ENCODE results near the gene PPP2R1A.

The PPP2R1A gene

DNA sequence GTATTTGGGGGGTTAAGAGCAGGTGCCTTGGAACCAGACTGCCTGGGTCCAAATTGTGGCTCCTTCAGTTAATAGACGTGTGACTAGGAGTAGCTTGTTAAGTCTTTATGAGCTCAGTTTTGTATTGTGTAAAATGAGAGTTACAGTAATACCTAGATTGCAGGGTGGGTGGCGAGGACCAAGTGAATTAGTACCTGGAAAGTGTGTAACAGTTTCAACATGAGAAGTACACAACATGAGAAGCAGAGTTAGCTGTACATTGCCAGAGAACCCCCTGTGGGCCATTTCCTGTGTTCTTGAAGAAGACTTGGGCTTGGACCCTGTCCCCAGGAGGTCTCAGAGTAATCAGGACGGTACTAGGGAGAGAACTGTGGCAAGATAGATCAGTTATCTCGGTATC lies 36.8 kb downstream of the PPP2R1A start:
- no peak overlapping the region for H3K27ac ChIP-seq (ENCODE audit: low read depth, low read length)

DNA sequence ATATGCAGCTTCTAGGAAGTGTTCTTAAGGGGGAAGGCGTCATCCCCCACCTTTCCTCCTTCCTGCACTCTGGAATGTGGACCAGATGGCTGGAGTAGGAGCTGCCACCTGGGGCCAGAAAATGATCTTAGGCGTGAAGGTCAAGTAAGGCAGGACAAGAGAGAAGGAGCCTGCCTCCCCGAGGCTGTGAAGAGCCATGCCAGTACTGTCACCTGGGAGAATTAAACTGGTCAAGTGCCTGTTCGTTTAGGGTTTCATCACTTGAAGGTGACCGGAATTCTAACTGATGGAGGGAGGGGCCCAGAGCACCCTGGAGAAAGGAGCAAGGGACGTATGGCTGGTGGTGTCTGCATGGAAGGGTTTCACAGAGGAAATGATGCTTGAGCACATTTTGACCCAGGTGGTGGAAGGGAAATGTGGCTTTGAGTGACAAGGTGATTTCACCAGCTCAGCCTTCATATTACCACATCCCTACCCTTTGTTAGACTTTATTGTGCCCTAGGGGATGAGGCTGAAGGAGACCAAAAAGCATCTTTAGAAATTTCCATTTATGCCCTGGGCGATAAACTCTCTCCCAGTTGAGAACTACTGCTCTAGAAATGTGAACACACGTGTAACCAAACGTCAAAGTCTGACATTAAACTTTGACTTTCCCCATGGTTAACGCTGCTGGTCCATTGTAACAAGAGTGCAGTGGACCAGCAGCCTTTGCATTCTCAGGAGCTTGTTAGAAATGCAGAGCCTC lies 37.5 kb downstream of the PPP2R1A start:
- H3K36me3 ChIP-seq (ENCODE audit: control insufficient read depth, insufficient read depth, low read length) = peaks cover 64% of the 10 kb centered on the region
- H3K9me3 ChIP-seq (ENCODE audit: control insufficient read depth, insufficient read depth, low read length) = no peaks in the 10 kb centered on the region
- H3K27ac ChIP-seq (ENCODE audit: low read depth, low read length) = no peak overlapping the region

More for the DNA sequence above, 36.8 kb downstream of the PPP2R1A start:
- H3K4me3 ChIP-seq (ENCODE audit: low read depth, low read length) = no peak overlapping the region
- no peaks in the 10 kb centered on the region for H3K27me3 ChIP-seq (ENCODE audit: control insufficient read depth, insufficient read depth, low read length)
- H3K9ac ChIP-seq (ENCODE audit: low read depth, low read length) = no peak overlapping the region
- H3K9me3 ChIP-seq (ENCODE audit: control insufficient read depth, insufficient read depth, low read length) = no peaks in the 10 kb centered on the region
- H3K36me3 ChIP-seq (ENCODE audit: control insufficient read depth, insufficient read depth, low read length) = peaks cover 71% of the 10 kb centered on the region
- H3K4me1 ChIP-seq (ENCODE audit: control insufficient read depth, insufficient read depth, low read length) = no peaks in the 10 kb centered on the region

DNA sequence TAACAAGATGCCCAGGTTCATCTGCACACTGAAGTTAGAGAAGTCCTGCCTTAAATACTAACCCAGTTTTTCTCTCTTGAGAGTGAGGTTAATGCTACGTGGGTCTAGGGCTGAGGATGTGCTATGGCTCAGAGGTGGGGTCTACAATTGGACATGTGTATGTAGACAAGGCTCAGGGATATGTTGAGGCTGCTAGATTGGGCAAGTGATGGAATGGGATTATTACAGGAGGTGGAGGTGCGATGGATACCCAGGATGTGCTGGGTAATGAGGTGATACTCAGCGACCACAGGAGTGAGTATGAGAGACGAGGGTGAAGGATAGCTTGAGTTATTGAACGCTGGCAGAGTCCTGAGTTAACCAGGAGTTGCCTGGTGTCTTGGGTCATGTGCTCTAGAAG lies 38.1 kb downstream of the PPP2R1A start:
- Histone ChIP-seq H3K4me1 (ENCODE audit: control insufficient read depth, insufficient read depth, low read length) (no peaks in the 10 kb centered on the region), H3K9ac (ENCODE audit: low read depth, low read length) (no peak overlapping the region), H3K27me3 (ENCODE audit: control insufficient read depth, insufficient read depth, low read length) (no peaks in the 10 kb centered on the region), H3K9me3 (ENCODE audit: control insufficient read depth, insufficient read depth, low read length) (no peaks in the 10 kb centered on the region), H3K27ac (ENCODE audit: low read depth, low read length) (no peak overlapping the region), H3K36me3 (ENCODE audit: control insufficient read depth, insufficient read depth, low read length) (peaks cover 58% of the 10 kb centered on the region), H3K4me3 (ENCODE audit: low read depth, low read length) (no peak overlapping the region)

More for the DNA sequence above, 37.5 kb downstream of the PPP2R1A start:
- H3K27me3 ChIP-seq (ENCODE audit: control insufficient read depth, insufficient read depth, low read length) = no peaks in the 10 kb centered on the region
- H3K4me3 ChIP-seq (ENCODE audit: low read depth, low read length) = no peak overlapping the region
- no peak overlapping the region for H3K9ac ChIP-seq (ENCODE audit: low read depth, low read length)
- H3K4me1 ChIP-seq (ENCODE audit: control insufficient read depth, insufficient read depth, low read length) = no peaks in the 10 kb centered on the region

DNA sequence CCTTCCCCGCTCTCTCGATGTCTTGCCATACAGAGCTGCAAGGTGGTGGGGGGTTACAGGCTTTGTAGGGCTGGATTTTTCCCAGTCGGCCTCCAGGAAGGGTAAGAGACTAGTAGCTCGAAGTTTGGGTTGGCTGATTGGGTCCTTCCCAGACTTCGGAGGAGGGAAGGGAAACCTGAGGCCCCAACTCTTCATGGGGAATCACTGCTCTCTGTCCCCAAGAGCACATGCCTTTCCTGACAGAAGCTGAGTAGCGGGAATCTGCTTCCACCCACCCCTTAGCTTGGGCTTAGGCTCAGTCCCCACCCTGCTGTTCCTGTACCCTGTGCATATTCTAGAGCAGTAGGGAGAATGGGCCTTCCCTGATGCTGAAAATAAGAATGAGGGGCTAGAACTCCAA lies 39.7 kb downstream of the PPP2R1A start:
- no peaks in the 10 kb centered on the region for H3K27me3 ChIP-seq (ENCODE audit: control insufficient read depth, insufficient read depth, low read length)
- H3K36me3 ChIP-seq (ENCODE audit: control insufficient read depth, insufficient read depth, low read length) = peaks cover 43% of the 10 kb centered on the region
- no peak overlapping the region for H3K4me3 ChIP-seq (ENCODE audit: low read depth, low read length)
- H3K9me3 ChIP-seq (ENCODE audit: control insufficient read depth, insufficient read depth, low read length) = no peaks in the 10 kb centered on the region
- H3K27ac ChIP-seq (ENCODE audit: low read depth, low read length) = no peak overlapping the region
- no peak overlapping the region for H3K9ac ChIP-seq (ENCODE audit: low read depth, low read length)
- no peaks in the 10 kb centered on the region for H3K4me1 ChIP-seq (ENCODE audit: control insufficient read depth, insufficient read depth, low read length)

DNA sequence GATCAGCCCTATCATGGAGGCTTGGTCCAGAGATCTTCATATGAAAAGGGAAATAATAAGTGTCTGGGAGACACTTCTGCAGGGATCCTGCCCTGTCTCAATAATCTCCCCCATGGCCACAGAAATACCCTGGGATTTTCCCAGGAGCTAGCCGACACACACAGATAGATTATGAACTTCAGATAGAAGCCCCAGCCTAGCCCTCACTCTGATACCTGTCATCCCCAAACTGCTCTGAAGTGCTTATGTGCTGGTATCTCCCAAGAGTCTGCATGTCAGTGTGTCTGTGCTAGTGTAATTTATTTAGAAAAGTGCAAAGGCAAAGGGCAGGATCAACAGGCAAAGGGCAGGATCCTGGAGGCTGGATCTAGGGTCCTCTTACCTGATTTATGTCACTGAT lies 40.8 kb downstream of the PPP2R1A start:
- Histone ChIP-seq H3K9ac (ENCODE audit: low read depth, low read length) (no peak overlapping the region), H3K4me3 (ENCODE audit: low read depth, low read length) (no peak overlapping the region), H3K27ac (ENCODE audit: low read depth, low read length) (no peak overlapping the region), H3K36me3 (ENCODE audit: control insufficient read depth, insufficient read depth, low read length) (peaks cover 33% of the 10 kb centered on the region), H3K4me1 (ENCODE audit: control insufficient read depth, insufficient read depth, low read length) (no peaks in the 10 kb centered on the region), H3K9me3 (ENCODE audit: control insufficient read depth, insufficient read depth, low read length) (no peaks in the 10 kb centered on the region), H3K27me3 (ENCODE audit: control insufficient read depth, insufficient read depth, low read length) (no peaks in the 10 kb centered on the region)

DNA sequence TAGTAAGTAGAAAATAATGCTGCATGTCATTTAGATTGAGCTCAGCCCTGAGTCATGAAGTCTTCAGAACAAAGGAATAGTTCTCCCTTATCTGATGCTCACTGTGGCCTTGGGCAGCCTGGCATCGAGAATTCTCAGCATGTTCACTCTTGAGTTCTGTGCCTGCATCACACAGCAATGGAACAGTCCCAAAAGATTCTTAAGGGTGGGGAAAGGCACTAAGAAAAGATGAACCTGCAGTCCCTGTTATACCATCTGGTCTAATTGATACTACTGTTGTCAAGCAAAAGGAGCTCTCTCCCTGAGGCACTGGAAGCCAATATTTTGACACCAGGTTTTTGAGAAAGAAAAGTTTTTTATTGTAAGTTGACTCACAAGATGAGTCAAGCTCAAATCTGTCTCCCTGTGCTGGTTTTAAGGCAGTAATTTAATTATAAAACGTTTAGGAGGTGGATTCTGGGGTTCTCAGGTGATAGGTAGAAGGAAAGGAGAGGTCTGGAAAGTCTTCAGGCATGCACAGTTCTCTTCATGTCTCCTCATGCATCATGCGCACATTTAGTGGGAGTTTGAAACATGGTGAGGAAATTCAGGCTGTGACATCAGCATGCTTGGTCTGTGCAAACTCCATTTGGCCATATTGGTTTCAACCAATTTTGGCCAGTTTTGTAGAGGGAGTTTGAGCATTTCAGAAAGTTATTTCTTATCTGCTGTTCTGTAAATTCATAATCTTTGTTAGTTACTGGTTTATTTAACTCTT lies 41.5 kb downstream of the PPP2R1A start:
- Histone ChIP-seq H3K4me3 (ENCODE audit: low read depth, low read length) (no peak overlapping the region), H3K4me1 (ENCODE audit: control insufficient read depth, insufficient read depth, low read length) (no peaks in the 10 kb centered on the region), H3K36me3 (ENCODE audit: control insufficient read depth, insufficient read depth, low read length) (peaks cover 27% of the 10 kb centered on the region), H3K27me3 (ENCODE audit: control insufficient read depth, insufficient read depth, low read length) (no peaks in the 10 kb centered on the region), H3K9ac (ENCODE audit: low read depth, low read length) (no peak overlapping the region), H3K27ac (ENCODE audit: low read depth, low read length) (no peak overlapping the region), H3K9me3 (ENCODE audit: control insufficient read depth, insufficient read depth, low read length) (no peaks in the 10 kb centered on the region)

DNA sequence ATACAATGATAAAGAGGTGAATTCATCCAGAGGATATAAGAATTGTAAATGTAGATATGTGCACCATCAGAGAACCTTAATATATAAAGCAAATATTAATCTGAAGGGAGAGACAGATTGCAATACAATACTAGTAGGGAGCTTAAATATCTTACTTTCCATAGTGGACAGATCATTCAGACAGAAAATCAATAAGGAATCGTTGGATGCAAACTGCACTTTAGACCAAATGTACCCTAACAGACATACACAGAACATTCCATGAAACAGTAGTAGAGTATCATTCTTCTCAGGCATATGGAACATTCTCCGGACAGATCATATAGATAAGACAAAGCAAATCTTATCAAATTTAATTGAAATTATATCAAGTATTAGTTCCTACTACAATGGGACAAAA lies 44.6 kb downstream of the PPP2R1A start:
- Histone ChIP-seq H3K4me3 (ENCODE audit: low read depth, low read length) (no peak overlapping the region), H3K9me3 (ENCODE audit: control insufficient read depth, insufficient read depth, low read length) (no peaks in the 10 kb centered on the region), H3K36me3 (ENCODE audit: control insufficient read depth, insufficient read depth, low read length) (no peaks in the 10 kb centered on the region; the same call in 1 of the 2 replicates), H3K27me3 (ENCODE audit: control insufficient read depth, insufficient read depth, low read length) (no peaks in the 10 kb centered on the region), H3K4me1 (ENCODE audit: control insufficient read depth, insufficient read depth, low read length) (no peaks in the 10 kb centered on the region), H3K9ac (ENCODE audit: low read depth, low read length) (no peak overlapping the region), H3K27ac (ENCODE audit: low read depth, low read length) (no peak overlapping the region)

DNA sequence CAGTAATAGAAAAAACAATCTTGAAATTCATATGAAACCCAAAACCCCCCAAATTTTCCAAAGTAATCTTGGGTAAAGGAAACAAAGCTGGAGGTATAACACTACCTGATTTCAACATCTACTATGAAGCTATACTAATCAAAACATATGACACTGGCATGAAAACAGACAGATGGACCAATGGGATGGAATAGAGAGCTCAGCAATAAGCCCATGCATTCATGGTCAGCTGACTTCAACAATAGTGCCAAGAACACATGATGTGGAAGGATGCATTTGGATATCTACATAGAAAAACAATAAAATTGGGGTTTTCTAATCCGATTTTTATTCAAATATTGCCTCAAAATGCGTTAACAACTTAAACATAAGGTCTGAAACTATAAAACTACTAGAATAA lies 47.3 kb downstream of the PPP2R1A start:
- Histone ChIP-seq H3K4me3 (ENCODE audit: low read depth, low read length) (no peak overlapping the region), H3K27me3 (ENCODE audit: control insufficient read depth, insufficient read depth, low read length) (no peaks in the 10 kb centered on the region), H3K27ac (ENCODE audit: low read depth, low read length) (no peak overlapping the region), H3K36me3 (ENCODE audit: control insufficient read depth, insufficient read depth, low read length) (no peaks in the 10 kb centered on the region), H3K4me1 (ENCODE audit: control insufficient read depth, insufficient read depth, low read length) (no peaks in the 10 kb centered on the region), H3K9me3 (ENCODE audit: control insufficient read depth, insufficient read depth, low read length) (no peaks in the 10 kb centered on the region), H3K9ac (ENCODE audit: low read depth, low read length) (no peak overlapping the region)

DNA sequence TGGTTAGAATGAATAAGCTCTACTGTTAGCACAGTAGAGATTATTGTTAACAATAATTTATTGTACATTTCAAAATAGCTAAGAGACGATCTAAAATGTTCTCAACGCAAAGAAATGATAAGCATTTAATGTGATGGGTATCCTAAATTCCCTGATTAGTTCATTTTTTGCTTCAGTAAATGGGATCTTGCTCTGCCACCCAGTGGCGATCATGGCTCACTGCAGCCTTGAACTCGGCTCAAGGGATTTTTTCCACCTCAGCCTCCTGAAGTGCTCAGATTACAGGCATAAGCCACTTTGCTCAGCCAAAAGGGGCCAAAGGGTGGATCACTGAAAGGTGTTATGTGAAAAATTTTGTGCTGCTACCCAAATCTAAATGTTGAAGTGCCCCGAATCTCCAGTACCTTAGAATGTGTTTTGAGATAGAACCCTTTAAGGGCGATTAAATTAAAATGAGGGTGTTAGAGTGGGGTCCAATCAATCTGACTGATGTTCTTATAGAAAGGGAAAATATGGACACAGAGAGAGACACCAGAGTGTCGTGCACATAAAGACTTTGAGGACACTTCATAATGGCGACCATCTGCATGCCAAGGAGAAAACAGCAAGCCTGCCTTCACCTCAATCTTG lies 48.0 kb downstream of the PPP2R1A start:
- Histone ChIP-seq H3K27me3 (ENCODE audit: control insufficient read depth, insufficient read depth, low read length) (no peaks in the 10 kb centered on the region), H3K27ac (ENCODE audit: low read depth, low read length) (no peak overlapping the region), H3K4me1 (ENCODE audit: control insufficient read depth, insufficient read depth, low read length) (no peaks in the 10 kb centered on the region), H3K4me3 (ENCODE audit: low read depth, low read length) (no peak overlapping the region), H3K9me3 (ENCODE audit: control insufficient read depth, insufficient read depth, low read length) (no peaks in the 10 kb centered on the region), H3K36me3 (ENCODE audit: control insufficient read depth, insufficient read depth, low read length) (no peaks in the 10 kb centered on the region), H3K9ac (ENCODE audit: low read depth, low read length) (no peak overlapping the region)

DNA sequence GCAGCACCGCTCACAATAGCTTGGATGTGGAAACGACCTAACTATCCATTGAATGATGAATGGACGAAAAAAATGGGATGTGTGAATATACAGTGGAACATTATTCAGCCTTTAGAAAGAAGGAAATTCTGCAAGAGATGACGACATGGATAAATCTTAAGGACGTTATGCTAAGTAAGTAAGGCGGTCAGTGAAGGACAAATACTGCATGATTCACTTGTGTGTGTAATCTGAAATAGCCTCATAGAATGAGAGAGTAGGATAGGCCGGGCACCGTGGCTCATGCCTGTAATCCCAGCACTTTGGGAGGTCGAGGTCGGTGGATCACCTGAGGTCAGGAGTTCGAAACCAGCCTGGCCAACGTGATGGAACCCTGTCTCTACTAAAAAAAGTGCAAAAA lies 54.2 kb downstream of the PPP2R1A start:
- Histone ChIP-seq H3K9me3 (ENCODE audit: control insufficient read depth, insufficient read depth, low read length) (no peaks in the 10 kb centered on the region), H3K4me1 (ENCODE audit: control insufficient read depth, insufficient read depth, low read length) (no peaks in the 10 kb centered on the region), H3K27me3 (ENCODE audit: control insufficient read depth, insufficient read depth, low read length) (no peaks in the 10 kb centered on the region), H3K4me3 (ENCODE audit: low read depth, low read length) (no peak overlapping the region), H3K27ac (ENCODE audit: low read depth, low read length) (no peak overlapping the region), H3K36me3 (ENCODE audit: control insufficient read depth, insufficient read depth, low read length) (no peaks in the 10 kb centered on the region), H3K9ac (ENCODE audit: low read depth, low read length) (no peak overlapping the region)

DNA sequence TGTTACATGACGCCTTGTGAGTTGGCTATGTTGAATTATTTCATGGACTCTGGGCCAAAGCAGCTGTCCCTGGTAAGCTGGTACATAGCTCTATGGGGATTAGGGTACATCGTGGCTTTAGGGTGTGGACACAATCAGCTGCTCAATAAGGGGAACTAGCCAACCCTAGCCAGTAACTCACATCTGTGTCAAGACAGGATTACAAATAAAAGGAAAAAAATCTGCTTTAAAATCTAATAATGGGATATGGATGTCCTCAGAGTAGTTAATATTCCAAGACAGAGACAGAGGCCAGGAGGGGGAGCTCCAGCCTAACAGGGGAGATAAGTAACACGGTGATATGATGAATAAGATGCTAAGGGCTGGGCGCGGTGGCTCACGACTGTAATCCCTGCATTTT lies 58.4 kb downstream of the PPP2R1A start:
- Histone ChIP-seq H3K4me3 (ENCODE audit: low read depth, low read length) (no peak overlapping the region), H3K27ac (ENCODE audit: low read depth, low read length) (no peak overlapping the region), H3K36me3 (ENCODE audit: control insufficient read depth, insufficient read depth, low read length) (no peaks in the 10 kb centered on the region), H3K9ac (ENCODE audit: low read depth, low read length) (no peak overlapping the region), H3K9me3 (ENCODE audit: control insufficient read depth, insufficient read depth, low read length) (no peaks in the 10 kb centered on the region), H3K4me1 (ENCODE audit: control insufficient read depth, insufficient read depth, low read length) (no peaks in the 10 kb centered on the region), H3K27me3 (ENCODE audit: control insufficient read depth, insufficient read depth, low read length) (no peaks in the 10 kb centered on the region)
